Stimulated activated CD4-positive, alpha-beta T cell treated with anti-CD3 and anti-CD28 coated beads, Interleukin-1b, Interleukin-23, amount 100 ng/mL, for 1 hour (primary cell): ENCODE data around the gene KRTAP10-7.
"Not testable (repeated sequence)": the region's sequence is repeated elsewhere in the genome, so short reads cannot be mapped to it uniquely, and the experiment has no call there.

Source experiments
- DNase-seq, 2 donors: peaks; one replicate each; pipeline ENCODE4 v3.0.0-alpha.2; 2020; ENCODE audit warnings: low read depth in 2 of 2

KRTAP10-7 gene

GRCh38 chr21:44600118-44600978, at the start of gene KRTAP10-7:
Gene KRTAP10-7, plus strand, starts transcription at chr21:44600597. Its CDS starts 25 bp downstream, at chr21:44600622.
- not testable (repeated sequence) for DNase-seq

- DNase-seq = no peak
These were observed 49.6 kb upstream of the KRTAP10-7 start for GRCh38 chr21:44550807-44551206.

- DNase-seq = no peak
These were observed 48.9 kb upstream of the KRTAP10-7 start, which contains the start of gene KRTAP10-2 for GRCh38 chr21:44551340-44551961. Gene KRTAP10-2, minus strand, starts transcription at chr21:44551505. Its CDS starts 47 bp downstream, at chr21:44551458.

- no peak for DNase-seq
These were observed 48.3 kb upstream of the KRTAP10-7 start for GRCh38 chr21:44552136-44552535.

GRCh38 chr21:44552681-44553080, 47.7 kb upstream of the KRTAP10-7 start:
- no peak for DNase-seq

GRCh38 chr21:44555200-44555875, 45.1 kb upstream of the KRTAP10-7 start:
- no peak for DNase-seq

- no peak for DNase-seq
These were observed 43.5 kb upstream of the KRTAP10-7 start for GRCh38 chr21:44556879-44557278.

- no peak for DNase-seq
These were observed 42.7 kb upstream of the KRTAP10-7 start for GRCh38 chr21:44557491-44558328.

- not testable (repeated sequence) for DNase-seq
These were observed 42.1 kb upstream of the KRTAP10-7 start for GRCh38 chr21:44558329-44558675.

GRCh38 chr21:44558695-44559094, 41.7 kb upstream of the KRTAP10-7 start, which contains the start of gene KRTAP10-3:
Gene KRTAP10-3, minus strand, starts transcription at chr21:44558795. Its CDS starts 80 bp downstream, at chr21:44558715.
- DNase-seq = no peak

- no peak for DNase-seq
These were observed 36.3 kb upstream of the KRTAP10-7 start for GRCh38 chr21:44564099-44564498.

GRCh38 chr21:44564886-44565598, 35.4 kb upstream of the KRTAP10-7 start:
- no peak for DNase-seq

- no peak for DNase-seq
These were observed 34.0 kb upstream of the KRTAP10-7 start for GRCh38 chr21:44566403-44566802.

- no peak for DNase-seq
These were observed 32.8 kb upstream of the KRTAP10-7 start for GRCh38 chr21:44567481-44568171.

GRCh38 chr21:44568261-44568660, 32.1 kb upstream of the KRTAP10-7 start:
- DNase-seq = no peak

- no peak for DNase-seq
These were observed 31.5 kb upstream of the KRTAP10-7 start for GRCh38 chr21:44568667-44569556.

- no peak for DNase-seq
These were observed 30.4 kb upstream of the KRTAP10-7 start for GRCh38 chr21:44569861-44570517.

GRCh38 chr21:44571296-44571695, 29.1 kb upstream of the KRTAP10-7 start:
- DNase-seq = no peak
